Mesenchymal stem cell (in vitro differentiated cells and primary cell): ENCODE results near the gene TMEM179.

ENCODE experiments used
- DNase-seq: peaks from one replicate; pipeline ENCODE4 v3.0.0-alpha.2; 2013
- H2AFZ ChIP-seq: one replicate; pipeline ENCODE4 v1.6.1; 2013; ENCODE audit warnings: low read depth, mild to moderate bottlenecking, control low read depth, inconsistent platforms, low read length, moderate library complexity
- H2AK5ac ChIP-seq: 2 replicates; pipeline ENCODE4 v1.6.1; 2013; ENCODE audit warnings: low read length, moderate library complexity, mild to moderate bottlenecking, inconsistent platforms; ENCODE audit not compliant: severe bottlenecking
- H2BK120ac ChIP-seq: one replicate; pipeline ENCODE4 v1.6.1; 2013; ENCODE audit warnings: low read depth, mild to moderate bottlenecking, inconsistent platforms, low read length, moderate library complexity
- H2BK12ac ChIP-seq, 2 experiments: one replicate each; pipeline ENCODE4 v1.6.1; 2013; ENCODE audit warnings: inconsistent platforms in 2 of 2, low read length in 2 of 2, mild to moderate bottlenecking in 2 of 2, moderate library complexity in 2 of 2, control low read depth in 1 of 2
- H2BK15ac ChIP-seq: one replicate; pipeline ENCODE4 v1.6.1; 2013; ENCODE audit warnings: mild to moderate bottlenecking, low read depth, inconsistent platforms; ENCODE audit not compliant: poor library complexity, severe bottlenecking
- H2BK5ac ChIP-seq: 2 replicates; pipeline ENCODE4 v1.6.1; 2013; ENCODE audit warnings: low read depth, mild to moderate bottlenecking, low read length, control low read depth, inconsistent platforms; ENCODE audit not compliant: poor library complexity, severe bottlenecking
- H3K14ac ChIP-seq, 2 experiments: one replicate each; pipeline ENCODE4 v1.6.1; 2013; ENCODE audit warnings: inconsistent platforms in 2 of 2, low read length in 2 of 2, control low read depth in 1 of 2, mild to moderate bottlenecking in 1 of 2, moderate library complexity in 1 of 2
- H3K18ac ChIP-seq, 2 experiments: one replicate each; pipeline ENCODE4 v1.6.1; 2013; ENCODE audit warnings: inconsistent platforms in 2 of 2, low read length in 2 of 2, control low read depth in 1 of 2, low read depth in 1 of 2, mild to moderate bottlenecking in 1 of 2
- H3K23ac ChIP-seq, 2 experiments: one replicate each; pipeline ENCODE4 v1.6.1; 2013; ENCODE audit warnings: inconsistent platforms in 2 of 2, low read length in 2 of 2, mild to moderate bottlenecking in 2 of 2, moderate library complexity in 2 of 2, control low read depth in 1 of 2
- H3K27ac ChIP-seq: 2 replicates; pipeline ENCODE4 v1.5.1; 2013; ENCODE audit warnings: mild to moderate bottlenecking, moderate library complexity, low read length, control low read depth, inconsistent platforms; ENCODE audit not compliant: poor library complexity, severe bottlenecking
- H3K27me3 ChIP-seq, 2 experiments: 2 replicates each; pipeline versions ENCODE4 v1.6.1 to v1.7.0; 2013; ENCODE audit warnings: low read length in 2 of 2, mild to moderate bottlenecking in 2 of 2, moderate library complexity in 2 of 2, control low read depth in 1 of 2, inconsistent platforms in 1 of 2; ENCODE audit not compliant: control insufficient read depth in 1 of 2, insufficient read depth in 1 of 2
- H3K36me3 ChIP-seq, 2 experiments: 2 replicates each; pipeline versions ENCODE4 v1.6.1 to v1.7.0; 2013; ENCODE audit warnings: low read length in 2 of 2, control low read depth in 1 of 2, inconsistent platforms in 1 of 2, low read depth in 1 of 2, mild to moderate bottlenecking in 1 of 2; ENCODE audit not compliant: insufficient read depth in 2 of 2, control insufficient read depth in 1 of 2
- H3K4ac ChIP-seq, 2 experiments: one replicate each; pipeline ENCODE4 v1.6.1; 2013; ENCODE audit warnings: inconsistent platforms in 2 of 2, low read length in 2 of 2, mild to moderate bottlenecking in 2 of 2, moderate library complexity in 2 of 2, control low read depth in 1 of 2, low read depth in 1 of 2
- H3K4me1 ChIP-seq: 2 replicates; pipeline ENCODE4 v1.6.1; 2013; ENCODE audit warnings: low read depth, low read length, control low read depth; ENCODE audit not compliant: control insufficient read depth, insufficient read depth
- H3K4me2 ChIP-seq: 2 replicates; pipeline ENCODE4 v1.6.1; 2013; ENCODE audit warnings: low read length, mild to moderate bottlenecking, inconsistent platforms; ENCODE audit not compliant: poor library complexity, severe bottlenecking
- H3K4me3 ChIP-seq, 2 experiments: 2 replicates each; pipeline versions ENCODE4 v1.5.1 to v1.7.0; 2013; ENCODE audit warnings: low read length in 2 of 2, mild to moderate bottlenecking in 2 of 2, control low read depth in 1 of 2, low read depth in 1 of 2; ENCODE audit not compliant: insufficient read depth in 1 of 2
- H3K79me1 ChIP-seq: replicated peaks from 2 replicates; pipeline ENCODE4 v1.6.1; 2013; ENCODE audit warnings: mild to moderate bottlenecking, control low read depth, low read length, inconsistent platforms; ENCODE audit not compliant: poor library complexity, severe bottlenecking
- H3K9ac ChIP-seq: 2 replicates; pipeline ENCODE4 v1.7.0; 2013; ENCODE audit warnings: mild to moderate bottlenecking, low read length, moderate library complexity
- H3K9me3 ChIP-seq: 2 replicates; pipeline ENCODE4 v1.7.0; 2013; ENCODE audit warnings: mild to moderate bottlenecking, low read length; ENCODE audit not compliant: control insufficient read depth
- H4K8ac ChIP-seq: one replicate; pipeline ENCODE4 v1.6.1; 2013; ENCODE audit warnings: inconsistent platforms, mild to moderate bottlenecking, low read length, moderate library complexity
- H4K91ac ChIP-seq: one replicate; pipeline ENCODE4 v1.6.1; 2013; ENCODE audit warnings: mild to moderate bottlenecking, low read length, inconsistent platforms
- WGBS: methylation state at CpG from one replicate; pipeline ENCODE4 v1.1.7; 2013; ENCODE audit warnings: mixed read lengths; 5-methylcytosine and 5-hydroxymethylcytosine counted together

TMEM179 gene

DNA sequence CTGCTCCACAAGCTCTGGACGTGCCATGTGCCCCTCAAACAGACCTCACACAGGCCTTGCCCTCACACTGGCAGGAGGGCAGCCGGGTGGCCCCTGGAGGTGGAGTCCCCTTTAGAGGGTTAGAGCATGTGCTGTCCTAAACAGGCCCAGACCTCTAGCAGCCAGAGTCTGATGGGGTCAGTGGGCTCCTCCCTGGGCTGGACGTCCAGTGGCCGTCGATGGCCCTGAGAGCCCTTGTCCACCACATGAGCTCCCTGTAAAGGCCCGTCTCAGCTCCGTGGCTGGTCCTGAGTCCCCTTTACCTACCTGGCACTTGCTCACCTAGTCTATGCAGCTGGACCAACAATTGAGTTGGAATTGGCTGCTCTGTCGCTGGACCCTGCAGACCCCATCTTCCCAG is 3.8 kb downstream of the TMEM179 start:
- no peak overlapping the region for H3K14ac ChIP-seq
- H2BK120ac ChIP-seq: no peak overlapping the region
- H2BK15ac ChIP-seq: no peak overlapping the region
- no peak overlapping the region for H4K91ac ChIP-seq
- H3K4me1 ChIP-seq: peaks cover 5% of the 10 kb centered on the region
- no peak overlapping the region for H3K18ac ChIP-seq
- H3K9me3 ChIP-seq: no peaks in the 10 kb centered on the region
- no peak for DNase-seq
- no peak overlapping the region for H3K9ac ChIP-seq
- H3K4me2 ChIP-seq: no peak overlapping the region
- peak overlapping the region in 1 of 2 experiments; percentile 14 for H3K4me3 ChIP-seq
- no peak overlapping the region for H3K23ac ChIP-seq
- no peak overlapping the region for H2AFZ ChIP-seq
- H3K27ac ChIP-seq: no peak overlapping the region
- H4K8ac ChIP-seq: no peak overlapping the region
- H3K27me3 ChIP-seq: peaks cover 45 to 66% of the 10 kb centered on the region in 2 experiments
- no peak overlapping the region for H2AK5ac ChIP-seq
- 82% methylated on average over 8 of the region's 8 CpGs for WGBS
- H2BK5ac ChIP-seq: no peak overlapping the region
- H3K79me1 ChIP-seq: no peaks in the 10 kb centered on the region
- H2BK12ac ChIP-seq: no peak overlapping the region
- no peak overlapping the region for H3K4ac ChIP-seq
- H3K36me3 ChIP-seq: no peaks in the 10 kb centered on the region

DNA sequence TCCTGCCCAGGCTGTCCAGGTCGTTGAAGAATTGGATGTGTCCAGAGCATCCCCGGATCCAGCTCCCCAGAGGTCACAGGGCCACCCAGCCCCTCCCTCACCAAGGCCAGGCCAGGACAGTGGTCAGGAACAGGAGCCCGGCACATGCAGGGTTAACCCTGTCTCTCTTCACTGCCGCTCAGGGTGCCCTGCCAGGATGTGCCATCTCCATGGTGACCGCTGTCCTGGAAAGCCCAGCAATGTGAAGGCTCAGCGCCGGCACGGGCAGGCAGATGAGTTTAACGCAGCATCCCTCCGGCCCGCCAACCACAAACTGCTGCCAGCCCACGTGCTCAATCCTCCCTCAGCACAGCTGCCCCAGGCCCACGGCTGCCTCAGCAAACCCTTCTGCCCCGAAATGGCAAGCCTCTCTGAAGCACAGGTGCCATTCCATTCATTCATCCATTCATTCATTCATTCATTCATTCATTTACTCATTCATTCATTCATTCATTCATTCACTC is 4.4 kb downstream of the TMEM179 start:
- no peak overlapping the region for H3K27ac ChIP-seq
- no peak overlapping the region for H4K91ac ChIP-seq
- H3K79me1 ChIP-seq: no peaks in the 10 kb centered on the region
- H2BK5ac ChIP-seq: no peak overlapping the region
- peaks cover 5% of the 10 kb centered on the region for H3K4me1 ChIP-seq
- H2AFZ ChIP-seq: no peak overlapping the region
- H2BK12ac ChIP-seq: no peak overlapping the region
- H3K4me2 ChIP-seq: no peak overlapping the region
- no peak overlapping the region for H4K8ac ChIP-seq
- H3K9me3 ChIP-seq: no peaks in the 10 kb centered on the region
- H3K36me3 ChIP-seq: no peaks in the 10 kb centered on the region
- no peak overlapping the region for H2BK120ac ChIP-seq
- H3K14ac ChIP-seq: no peak overlapping the region
- H3K23ac ChIP-seq: no peak overlapping the region
- no peak overlapping the region for H3K9ac ChIP-seq
- H3K18ac ChIP-seq: no peak overlapping the region
- no peak for DNase-seq
- peaks cover 41 to 61% of the 10 kb centered on the region in 2 experiments for H3K27me3 ChIP-seq
- WGBS: 72% methylated on average over 14 of the region's 14 CpGs
- H3K4ac ChIP-seq: no peak overlapping the region
- H2AK5ac ChIP-seq: no peak overlapping the region
- H2BK15ac ChIP-seq: no peak overlapping the region
- H3K4me3 ChIP-seq: no peak overlapping the region

DNA sequence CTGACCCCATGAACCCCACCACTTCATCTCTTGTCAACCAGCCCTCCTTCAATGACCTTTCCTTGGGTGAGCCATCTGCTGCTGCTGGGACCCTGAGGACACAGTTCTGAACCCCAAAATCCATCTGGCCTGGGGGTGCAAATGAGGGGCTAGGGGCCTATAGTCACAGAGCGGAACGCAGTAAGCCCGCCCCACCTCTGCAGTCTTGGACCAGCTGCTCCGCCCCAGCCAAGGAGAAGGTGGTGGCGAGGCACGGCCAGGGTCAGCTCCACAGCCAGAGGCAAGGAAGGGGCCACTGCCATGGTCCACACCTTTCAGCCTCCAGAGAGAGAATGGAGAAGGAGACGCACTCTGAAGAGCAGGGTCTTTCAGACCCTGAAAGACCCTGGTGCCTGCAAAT is 5.1 kb downstream of the TMEM179 start:
- Histone ChIP-seq H4K91ac (no peak overlapping the region), H3K27me3 (peaks cover 37 to 56% of the 10 kb centered on the region in 2 experiments), H3K36me3 (no peaks in the 10 kb centered on the region), H3K27ac (no peak overlapping the region), H3K14ac (no peak overlapping the region), H3K23ac (no peak overlapping the region), H2BK15ac (no peak overlapping the region), H3K4me3 (no peak overlapping the region), H3K9me3 (no peaks in the 10 kb centered on the region), H2AK5ac (no peak overlapping the region), H3K4me2 (no peak overlapping the region), H2BK12ac (no peak overlapping the region), H3K4ac (no peak overlapping the region), H2BK120ac (no peak overlapping the region), H3K18ac (no peak overlapping the region), H3K79me1 (no peaks in the 10 kb centered on the region), H3K4me1 (peaks cover 1% of the 10 kb centered on the region), H4K8ac (no peak overlapping the region), H3K9ac (no peak overlapping the region), H2AFZ (no peak overlapping the region), H2BK5ac (no peak overlapping the region)
- no peak for DNase-seq
- WGBS: 90% methylated on average over 7 of the region's 7 CpGs

DNA sequence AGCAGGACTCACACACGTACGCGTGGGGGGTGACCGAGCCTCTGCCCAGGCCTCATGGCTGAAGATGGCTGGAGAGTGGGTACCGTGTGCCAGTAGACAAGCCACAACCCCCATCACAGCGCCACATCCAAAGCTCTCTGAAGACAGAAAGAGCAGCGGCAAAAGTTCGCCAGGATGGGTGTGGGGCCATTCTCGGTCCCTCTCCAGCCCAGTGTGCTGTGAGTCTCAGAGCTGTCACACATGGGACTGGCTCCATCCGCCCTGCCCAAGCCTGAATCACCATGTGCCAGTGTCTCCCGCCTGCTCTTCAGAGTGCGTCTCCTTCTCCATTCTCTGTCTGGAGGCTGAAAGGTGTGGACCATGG is 5.7 kb downstream of the TMEM179 start:
- H4K8ac ChIP-seq: no peak overlapping the region
- H3K4me1 ChIP-seq: no peaks in the 10 kb centered on the region
- WGBS: 89% methylated on average over 12 of the region's 12 CpGs
- no peak overlapping the region for H2BK5ac ChIP-seq
- H3K27me3 ChIP-seq: peaks cover 33 to 56% of the 10 kb centered on the region in 2 experiments
- no peak overlapping the region for H3K27ac ChIP-seq
- DNase-seq: no peak
- no peak overlapping the region for H2AFZ ChIP-seq
- H2BK120ac ChIP-seq: no peak overlapping the region
- no peak overlapping the region for H3K4ac ChIP-seq
- H3K9ac ChIP-seq: no peak overlapping the region
- H3K14ac ChIP-seq: no peak overlapping the region
- no peak overlapping the region for H2AK5ac ChIP-seq
- H3K23ac ChIP-seq: no peak overlapping the region
- no peak overlapping the region for H4K91ac ChIP-seq
- no peak overlapping the region for H2BK12ac ChIP-seq
- no peaks in the 10 kb centered on the region for H3K79me1 ChIP-seq
- no peaks in the 10 kb centered on the region for H3K36me3 ChIP-seq
- no peak overlapping the region for H3K4me3 ChIP-seq
- no peak overlapping the region for H3K4me2 ChIP-seq
- no peak overlapping the region for H2BK15ac ChIP-seq
- H3K18ac ChIP-seq: no peak overlapping the region
- H3K9me3 ChIP-seq: no peaks in the 10 kb centered on the region
